ENCODE measurements around the gene SRGAP3.

Gene SRGAP3

DNA sequence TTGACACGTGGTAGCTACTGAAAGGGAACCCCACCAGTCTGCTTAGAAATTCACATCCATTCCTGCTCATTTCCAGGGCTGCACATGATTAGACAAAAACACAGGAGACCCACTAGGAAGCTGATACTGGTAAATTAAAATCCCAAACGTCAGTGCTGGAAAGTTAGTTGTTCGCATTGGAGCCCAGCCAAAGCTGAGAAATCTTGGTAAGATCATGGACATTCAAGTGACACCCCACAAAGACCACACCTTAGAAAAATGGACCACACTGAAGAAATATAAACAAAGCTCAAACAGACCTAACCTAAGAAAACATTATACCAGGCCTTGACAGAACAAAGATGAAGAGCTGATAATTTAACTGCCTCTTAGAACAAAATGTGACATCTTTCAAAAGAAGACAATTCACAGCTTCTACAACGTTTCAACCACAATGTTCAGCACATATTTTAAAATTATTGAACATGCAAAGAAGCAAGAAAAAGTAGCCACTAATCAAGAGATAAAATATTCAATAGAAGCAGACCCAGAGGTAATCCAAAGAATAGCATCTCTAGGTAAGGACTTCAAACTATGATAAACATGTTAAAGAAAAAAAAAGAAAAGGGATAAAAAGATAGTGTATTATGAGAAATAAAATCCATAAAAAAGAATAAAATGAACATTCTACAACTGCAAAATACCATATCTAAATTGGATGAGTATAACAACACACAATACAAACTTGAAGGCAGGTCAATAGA is 306.5 kb downstream of the SRGAP3 start:
- DNase-seq (ENCODE audit: low read depth in 2 of 2, low spot score in 1 of 2), result no peak

DNA sequence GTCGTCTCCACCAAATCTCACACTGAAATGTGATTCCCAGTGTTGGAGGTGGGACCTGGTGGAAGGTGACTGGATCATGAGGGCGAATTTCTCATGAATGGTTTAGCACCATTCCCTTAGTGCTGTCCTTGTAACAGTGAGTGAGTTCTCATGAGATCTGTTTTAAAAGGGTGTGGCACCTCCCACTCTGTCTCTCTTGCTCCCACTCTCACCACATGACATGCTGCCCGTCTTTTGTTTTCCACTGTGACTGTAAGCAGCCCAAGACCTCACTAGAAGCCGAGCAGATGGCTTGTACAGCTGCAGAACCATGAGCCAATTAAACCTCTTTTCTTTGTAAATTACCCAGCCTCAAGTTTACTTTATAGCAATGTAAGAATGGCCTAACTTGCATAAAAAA is 307.3 kb downstream of the SRGAP3 start:
- DNase-seq (ENCODE audit: low read depth in 2 of 2, low spot score in 1 of 2), result no peak

DNA sequence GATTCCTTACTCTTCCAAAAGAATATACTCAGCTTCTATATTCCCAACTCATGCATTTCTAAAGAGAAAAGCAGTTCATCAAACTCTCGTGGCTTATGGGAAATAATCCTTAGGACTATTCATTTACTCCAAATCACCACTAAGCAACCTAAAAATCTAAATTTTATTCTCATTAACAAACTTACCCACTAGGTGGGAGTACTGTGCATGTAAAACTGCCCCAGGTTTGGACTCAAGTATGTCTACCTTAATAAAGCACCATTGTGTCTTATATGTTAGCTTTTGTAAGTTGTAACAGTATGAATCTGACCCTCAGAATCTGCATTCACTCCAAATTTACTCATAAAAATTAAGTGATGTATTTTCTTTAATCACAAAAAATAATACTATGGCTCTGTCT is 311.4 kb downstream of the SRGAP3 start:
- DNase-seq (ENCODE audit: low read depth in 2 of 2, low spot score in 1 of 2), result no peak

- no peak for DNase-seq (ENCODE audit: low read depth in 2 of 2, low spot score in 1 of 2)
Observed at GRCh38 chr3:8937064-8938020, 312.1 kb downstream of the SRGAP3 start.

DNA sequence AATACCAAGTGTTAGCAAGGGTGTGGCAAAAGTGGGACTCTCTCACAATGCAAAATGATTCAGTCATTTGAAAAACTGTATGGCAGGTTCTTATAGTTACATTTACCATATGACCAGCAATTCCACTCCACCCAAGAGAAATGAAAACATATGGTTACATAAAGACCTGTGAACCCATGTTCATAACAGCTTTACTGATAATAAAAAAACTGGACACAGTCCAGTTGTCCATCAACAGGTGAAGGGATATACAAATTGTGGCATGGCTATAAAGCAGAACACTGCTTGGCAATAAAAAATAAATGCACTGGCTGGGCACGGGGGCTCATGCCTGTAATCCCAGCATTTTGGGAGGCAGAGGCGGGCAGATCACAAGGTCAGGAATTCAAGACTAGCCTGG is 316.9 kb downstream of the SRGAP3 start:
- no peak for DNase-seq (ENCODE audit: low read depth in 2 of 2, low spot score in 1 of 2)

- DNase-seq (ENCODE audit: low read depth in 2 of 2, low spot score in 1 of 2), result no peak
Observed at GRCh38 chr3:8931342-8931741, 318.1 kb downstream of the SRGAP3 start.
